Hepatocyte (in vitro differentiated cells): Measurements from ENCODE around the gene MED28. TPM values are rescaled to one million over a fixed set of nuclear protein-coding genes. Genes with fewer than 3 reads are reported as not detected.

Source experiments
- DNase-seq: peaks from one replicate; pipeline ENCODE4 v3.0.0-alpha.2; 2016; ENCODE audit warnings: low spot score
- H2AFZ ChIP-seq: fragments of 200-600 bp; sonication (generic); 2 replicates; pipeline ENCODE4 v1.6.0; 2016; ENCODE audit warnings: antibody characterized with exemption, mild to moderate bottlenecking
- H3K27ac ChIP-seq: fragments of 200-600 bp; sonication (generic); 2 replicates; pipeline ENCODE4 v1.5.1; 2016; ENCODE audit warnings: mild to moderate bottlenecking
- H3K27me3 ChIP-seq: fragments of 200-600 bp; sonication (generic); 2 replicates; pipeline ENCODE4 v1.6.1; 2016
- H3K36me3 ChIP-seq: fragments of 200-600 bp; sonication (generic); replicated peaks from 2 replicates; pipeline ENCODE4 v1.5.1; 2016; ENCODE audit warnings: low read depth; ENCODE audit not compliant: insufficient read depth
- H3K4me1 ChIP-seq: fragments of 200-600 bp; sonication (generic); 2 replicates; pipeline ENCODE4 v1.5.1; 2016; ENCODE audit warnings: mild to moderate bottlenecking, moderate library complexity; ENCODE audit not compliant: insufficient read depth
- H3K4me2 ChIP-seq: fragments of 200-600 bp; sonication (generic); 2 replicates; pipeline ENCODE4 v1.6.0; 2016
- H3K4me3 ChIP-seq: fragments of 200-600 bp; sonication (generic); 2 replicates; pipeline ENCODE4 v1.5.1; 2016; ENCODE audit warnings: mild to moderate bottlenecking
- H3K79me2 ChIP-seq: fragments of 200-600 bp; sonication (generic); 2 replicates; pipeline ENCODE4 v1.6.0; 2017; ENCODE audit warnings: mild to moderate bottlenecking
- H3K9me2 ChIP-seq: fragments of 200-600 bp; sonication (generic); replicated peaks from 2 replicates; pipeline ENCODE4 v1.6.0; 2017; ENCODE audit warnings: mild to moderate bottlenecking; ENCODE audit not compliant: insufficient read depth
- H3K9me3 ChIP-seq: fragments of 200-600 bp; sonication (generic); 2 replicates; pipeline ENCODE4 v1.5.1; 2016; ENCODE audit warnings: low read depth, mild to moderate bottlenecking
- H4K20me1 ChIP-seq: fragments of 200-600 bp; sonication (generic); 2 replicates; pipeline ENCODE4 v1.6.0; 2016; ENCODE audit warnings: mild to moderate bottlenecking; ENCODE audit not compliant: insufficient read depth, poor library complexity, severe bottlenecking
- CTCF ChIP-seq: fragments of 200-600 bp; sonication (generic); IDR thresholded peaks from 2 replicates; pipeline ENCODE4 v1.5.1; 2016; ENCODE audit warnings: antibody characterized with exemption, mild to moderate bottlenecking; ENCODE audit not compliant: poor library complexity
- EZH2 ChIP-seq: fragments of 200-600 bp; sonication (generic); IDR thresholded peaks from 2 replicates; pipeline ENCODE4 v1.6.1; 2016; ENCODE audit warnings: antibody characterized with exemption, mild to moderate bottlenecking, borderline replicate concordance
- EZH2phosphoT487 ChIP-seq: fragments of 200-600 bp; sonication (generic); IDR thresholded peaks from one replicate; pipeline ENCODE4 v1.6.1; 2018; ENCODE audit warnings: antibody characterized with exemption, mild to moderate bottlenecking, low read depth, moderate library complexity; ENCODE audit not compliant: unreplicated experiment, severe bottlenecking
- WGBS: methylation state at CpG from one replicate; pipeline ENCODE4 v1.1.6; 2016; ENCODE audit warnings: low lambda C conversion rate; ENCODE audit errors: missing lambda C conversion rate; 5-methylcytosine and 5-hydroxymethylcytosine counted together
- polyA plus RNA-seq: library from polyadenylated mRNA; unstranded; fragments of >200 nt; fragmentation: Nextera tagmentation; extraction: Ambion mirVana; gene quantifications from 2 replicates; pipeline ENCODE4 v1.2.1, GENCODE V29; 2016
- total RNA-seq: library from RNA; depleted of rRNA; stranded (reverse); fragments of >200 nt; gene quantifications from 2 replicates; pipeline ENCODE4 v1.2.3, GENCODE V29; 2014

MED28 gene
- total and polyA plus RNA-seq, 2 experiments from 2014 or later: 17.6 to 49.4 TPM

DNA sequence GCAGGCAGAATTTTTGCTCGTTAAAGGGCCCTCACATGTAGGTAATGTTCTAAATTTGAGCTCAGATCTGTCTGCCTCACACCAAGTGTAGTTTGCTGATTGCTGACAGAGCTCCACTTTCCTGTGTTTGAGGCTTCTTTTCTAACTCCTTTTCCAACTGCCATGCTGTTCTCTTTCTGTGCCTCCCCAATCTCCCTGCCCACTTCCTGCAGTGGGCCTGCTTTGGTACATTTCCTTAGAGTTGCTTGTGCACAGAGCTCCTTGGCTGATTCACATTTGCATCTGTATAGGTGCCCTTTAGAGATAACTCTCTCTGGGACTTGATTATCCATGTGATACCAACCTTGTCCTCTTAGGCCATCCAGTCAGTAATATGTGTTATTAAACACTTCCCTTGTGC, 4.5 kb downstream of the MED28 start:
- Histone ChIP-seq H3K4me3 (no peak overlapping the region), H3K79me2 (peaks cover 72% of the 10 kb centered on the region), H3K27me3 (no peaks in the 10 kb centered on the region), H4K20me1 (peaks cover 37% of the 10 kb centered on the region), H3K4me1 (peaks cover 13% of the 10 kb centered on the region), H3K9me3 (no peaks in the 10 kb centered on the region), H3K4me2 (no peak overlapping the region), H2AFZ (no peak overlapping the region), H3K36me3 (no peaks in the 10 kb centered on the region), H3K9me2 (no peaks in the 10 kb centered on the region), H3K27ac (no peak overlapping the region)
- 0% methylated on average over 1 of the region's 1 CpG for WGBS
- DNase-seq: no peak
- TF ChIP-seq EZH2phosphoT487: no peak
- no peak for TF ChIP-seq EZH2
- TF ChIP-seq CTCF: no peak

- TF ChIP-seq CTCF (no peak), EZH2phosphoT487 (no peak), EZH2 (no peak)
Observed at GRCh38 chr4:17619416-17620105, 5.1 kb downstream of the MED28 start.

DNA sequence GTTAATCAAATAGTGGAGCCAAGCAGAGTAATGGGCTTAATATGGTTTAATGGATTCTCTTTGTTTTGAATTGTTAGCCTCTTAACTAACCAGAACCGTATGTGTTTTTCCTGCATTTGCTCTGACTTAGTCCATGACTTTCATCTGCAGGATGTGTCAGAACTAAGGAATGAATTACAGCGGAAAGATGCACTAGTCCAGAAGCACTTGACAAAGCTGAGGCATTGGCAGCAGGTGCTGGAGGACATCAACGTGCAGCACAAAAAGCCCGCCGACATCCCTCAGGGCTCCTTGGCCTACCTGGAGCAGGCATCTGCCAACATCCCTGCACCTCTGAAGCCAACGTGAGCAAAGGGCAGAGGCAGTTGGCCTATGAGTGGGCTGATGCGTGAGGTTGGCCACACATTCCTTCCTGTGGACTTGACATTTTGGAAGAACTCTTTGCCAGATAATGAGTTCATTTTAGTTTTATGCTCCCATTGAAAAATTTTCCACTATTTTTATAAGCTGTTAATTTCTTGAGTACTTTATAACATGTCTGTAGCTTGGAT, 9.1 kb downstream of the MED28 start:
- no peak overlapping the region for H2AFZ ChIP-seq
- peaks cover 41% of the 10 kb centered on the region for H3K79me2 ChIP-seq
- H3K4me2 ChIP-seq: no peak overlapping the region
- TF ChIP-seq EZH2 (no peak), EZH2phosphoT487 (no peak), CTCF (no peak)
- H3K36me3 ChIP-seq: no peaks in the 10 kb centered on the region
- no peak overlapping the region for H3K4me3 ChIP-seq
- H3K9me2 ChIP-seq: no peaks in the 10 kb centered on the region
- H4K20me1 ChIP-seq: peaks cover 13% of the 10 kb centered on the region
- WGBS: 92% methylated on average over 7 of the region's 7 CpGs
- no peak for DNase-seq
- no peak overlapping the region for H3K27ac ChIP-seq
- no peaks in the 10 kb centered on the region for H3K27me3 ChIP-seq
- no peaks in the 10 kb centered on the region for H3K4me1 ChIP-seq
- H3K9me3 ChIP-seq: no peaks in the 10 kb centered on the region

More at GRCh38 chr4:17619416-17620105, 5.1 kb downstream of the MED28 start:
- Histone ChIP-seq H3K9me2 (no peaks in the 10 kb centered on the region), H3K79me2 (peaks cover 74% of the 10 kb centered on the region), H3K4me3 (no peak overlapping the region), H3K27me3 (no peaks in the 10 kb centered on the region), H4K20me1 (peaks cover 37% of the 10 kb centered on the region), H3K27ac (no peak overlapping the region), H2AFZ (no peak overlapping the region), H3K4me1 (peaks cover 13% of the 10 kb centered on the region), H3K9me3 (no peaks in the 10 kb centered on the region), H3K4me2 (no peak overlapping the region), H3K36me3 (no peaks in the 10 kb centered on the region)
- no peak for DNase-seq
- 74% methylated on average over 7 of the region's 7 CpGs for WGBS
